ENCODE results near the gene PTPN18. TPM values are rescaled to one million over a fixed set of nuclear protein-coding genes. Genes with fewer than 3 reads are reported as not detected.

The PTPN18 gene
- total and polyA plus RNA-seq, 2 of the 4 experiments (the other 2 are of a cell fraction): 9.7 to 15.5 TPM

DNA sequence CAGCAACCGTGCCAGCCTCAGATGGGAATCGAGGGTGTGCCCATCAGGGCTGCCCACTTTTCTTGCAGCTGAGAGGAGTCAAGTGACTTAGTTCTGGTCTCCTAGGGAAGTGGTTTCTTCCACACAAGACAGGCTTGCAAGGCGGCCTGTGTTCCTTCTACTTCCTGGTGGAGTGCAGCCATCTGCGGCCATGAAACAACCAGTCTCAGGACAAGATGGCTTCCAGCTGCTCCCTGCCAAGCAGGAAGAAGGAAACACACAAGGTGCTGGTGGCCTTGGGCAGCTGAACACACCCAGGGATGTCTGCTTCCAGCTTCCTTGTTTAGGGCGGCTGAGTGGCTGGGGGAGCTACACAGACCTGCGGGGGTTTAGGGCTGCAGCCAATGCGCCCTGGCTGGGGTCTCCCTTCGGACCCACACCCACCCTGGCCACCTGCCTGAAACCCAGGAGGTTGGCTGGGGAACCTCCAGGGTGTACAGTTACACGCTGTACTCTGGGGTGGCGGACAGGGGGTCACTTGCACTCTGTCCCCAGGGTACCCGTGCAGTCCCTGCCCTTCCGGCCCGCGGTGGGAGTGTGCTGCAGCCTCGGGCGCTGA, 34.7 kb downstream of the PTPN18 start:
- Histone ChIP-seq H3K23ac (ENCODE audit: low read depth, low read length) (no peak overlapping the region), H4K8ac (ENCODE audit: low read depth in 2 of 2, low read length in 2 of 2) (peak overlapping the region; percentile 84 to 95; a peak in 2 of 4 replicates), H2BK120ac (ENCODE audit: low read depth, low read length) (no peak overlapping the region), H3K27ac (ENCODE audit: insufficient read depth, low read length) (peak overlapping the region; percentile 2; the same call in 1 of the 2 replicates), H2AK9ac (replicated peaks; ENCODE audit: low read depth, low read length, poor library complexity) (peak overlapping the region; percentile 96), H3K9ac (ENCODE audit: low read depth, low read length) (peak overlapping the region; percentile 37; the same call in 1 of the 2 replicates), H3K4ac (ENCODE audit: low read depth, low read length) (peak overlapping the region; percentile 35), H2AK5ac (ENCODE audit: low read depth, low read length) (peak overlapping the region; percentile 4; the same call in 1 of the 2 replicates), H2AFZ (replicated peaks; ENCODE audit: low read length, poor library complexity) (peak overlapping the region; percentile 95), H3K4me2 (ENCODE audit: low read depth, low read length) (peak overlapping the region; percentile 96), H3K9me3 (ENCODE audit: control insufficient read depth, insufficient read depth, low read length) (no peaks in the 10 kb centered on the region), H3K4me3 (ENCODE audit: insufficient read depth, low read depth, low read length) (peak overlapping the region; percentile 61), H2BK15ac (ENCODE audit: low read depth, low read length) (no peak overlapping the region), H3K18ac (ENCODE audit: low read depth, low read length) (no peak overlapping the region), H3K56ac (ENCODE audit: extremely low read depth, insufficient read depth, low read length) (no peak overlapping the region), H3K36me3 (ENCODE audit: control insufficient read depth, insufficient read depth, low read length) (no peaks in the 10 kb centered on the region), H4K5ac (ENCODE audit: low read depth, low read length) (peak overlapping the region; percentile 41), H3K79me1 (ENCODE audit: low read depth in 1 of 2, low read length in 2 of 2) (peaks cover 7 to 8% of the 10 kb centered on the region in 2 experiments; a peak in 2 of 4 replicates), H2BK5ac (ENCODE audit: low read depth, low read length, poor library complexity, severe bottlenecking) (peak overlapping the region; percentile 12), H3K4me1 (ENCODE audit: control insufficient read depth, insufficient read depth, low read length) (peaks cover 11% of the 10 kb centered on the region), H4K20me1 (ENCODE audit: insufficient read depth, low read length) (no peaks in the 10 kb centered on the region), H4K91ac (ENCODE audit: insufficient read depth, low read depth, low read length) (no peak overlapping the region), H3K14ac (replicated peaks; ENCODE audit: low read depth, low read length) (no peak overlapping the region; the same call in 1 of the 2 replicates), H3K9me1 (ENCODE audit: insufficient read depth, low read length) (no peaks in the 10 kb centered on the region; the same call in 1 of the 2 replicates), H2BK20ac (ENCODE audit: low read depth, low read length) (no peak overlapping the region), H3K27me3 (ENCODE audit: control insufficient read depth, insufficient read depth, low read length) (no peaks in the 10 kb centered on the region)
- in situ Hi-C loops (cut with MboI; ENCODE audit: low sequenced_read_pairs): no loop called here
- BruUV-seq (replicated peaks): no TSS peak
- no peak for ATAC-seq (ENCODE audit: low read depth)
- no peak for DNase-seq
- CTCF ChIA-PET: interaction anchor here (1.5 kb wide), 1 partner anchor 15 kb away, joined by 3 read pairs; no protein-coding TSS in a partner anchor
- dilution Hi-C loops (cut with HindIII; ENCODE audit: low sequenced_read_pairs, unreplicated experiment): no loop called here
- POLR2A ChIA-PET (ENCODE audit: unreplicated experiment): no interaction called here
- TF ChIP-seq CHD1 (IDR thresholded peaks at IDR 0.05; ENCODE audit: low read depth, low read length) (no peak), RAD21 (IDR thresholded peaks at IDR 0.05; ENCODE audit: low read length) (no peak)
- intact Hi-C loops (cut with micrococcal nuclease): loop anchor here (1.0 to 2.0 kb wide), 2 partner anchors 18 to 48 kb away; partner anchors contain the start of gene IMP4
- WGBS, 2 experiments (ENCODE audit: extremely low coverage in 2 of 2, insufficient read length in 1 of 2): 50% methylated on average over 4 of the region's 16 CpGs; no CpG with 5 or more reads in 1 of the 2 experiments

All from IMR-90 (cell line).